H1 (cell line): ENCODE measurements around the gene ALDH3A1. TPM values are rescaled to one million over a fixed set of nuclear protein-coding genes. Genes with fewer than 3 reads are reported as not detected.

ENCODE experiments used
- CTCF ChIA-PET: fragments of 300-600 bp; sonication (Branson Sonifier 250); formaldehyde crosslinking; loops from one replicate; lab custom pipeline; 2021; ENCODE audit not compliant: partially characterized antibody; lab: Charles Lee
- POLR2A ChIA-PET: fragments of 300-600 bp; sonication (Branson Sonifier 250); formaldehyde crosslinking; loops from one replicate; lab custom pipeline; 2021; ENCODE audit warnings: inconsistent platforms; ENCODE audit not compliant: partially characterized antibody; lab: Charles Lee
- DNase-seq, 2 experiments: peaks; one replicate each; pipeline versions ENCODE4 v3.0.0 to v3.0.0-alpha.2; 2010 to 2022; ENCODE audit warnings: low spot score in 2 of 2, low read depth in 1 of 2, mixed read lengths in 1 of 2
- FAIRE-seq: peaks from 2 replicates; lab custom pipeline; 2011; peaks lifted over from hg19 to GRCh38; lab: Jason Lieb, UNC
- H2AFZ ChIP-seq: 2 replicates; pipeline ENCODE4 v1.8.1; 2012; ENCODE audit warnings: low read length, inconsistent platforms
- H2AK5ac ChIP-seq: 2 replicates; pipeline ENCODE4 v1.6.1; 2013; ENCODE audit warnings: low read depth, low read length
- H2BK120ac ChIP-seq: replicated peaks from 2 replicates; pipeline ENCODE3; 2013; ENCODE audit warnings: low read depth, low read length, inconsistent platforms
- H2BK12ac ChIP-seq: 2 replicates; pipeline ENCODE4 v1.6.1; 2013; ENCODE audit warnings: low read depth, low read length
- H2BK15ac ChIP-seq: 2 replicates; pipeline ENCODE4 v1.6.1; 2013; ENCODE audit warnings: low read length
- H2BK20ac ChIP-seq: 2 replicates; pipeline ENCODE4 v1.6.1; 2013; ENCODE audit warnings: low read length
- H2BK5ac ChIP-seq: 2 replicates; pipeline ENCODE4 v1.6.1; 2013; ENCODE audit warnings: low read depth, low read length
- H3K14ac ChIP-seq: 2 replicates; pipeline ENCODE4 v1.6.1; 2013; ENCODE audit warnings: inconsistent platforms; ENCODE audit not compliant: insufficient read length
- H3K18ac ChIP-seq: 2 replicates; pipeline ENCODE4 v1.6.1; 2013; ENCODE audit warnings: low read length; ENCODE audit errors: extremely low read depth
- H3K23ac ChIP-seq: 2 replicates; pipeline ENCODE4 v1.6.1; 2013; ENCODE audit warnings: inconsistent platforms; ENCODE audit not compliant: insufficient read length
- H3K23me2 ChIP-seq: 2 replicates; pipeline ENCODE4 v1.6.1; 2013; ENCODE audit warnings: low read depth, low read length
- H3K27ac ChIP-seq: 2 replicates; pipeline ENCODE4 v1.6.1; 2011; ENCODE audit warnings: low read depth, low read length, inconsistent platforms
- H3K27me3 ChIP-seq, 4 experiments: replicated peaks in 1 of 4; 1 replicate in 1 of 4; 2 replicates in 3 of 4; pipeline versions ENCODE4 v1.6.1 to v1.8.1; 2011 to 2013; ENCODE audit warnings: low read length in 3 of 4, mild to moderate bottlenecking in 3 of 4, inconsistent platforms in 2 of 4, mixed read lengths in 2 of 4, moderate library complexity in 1 of 4; ENCODE audit not compliant: control insufficient read depth in 3 of 4, insufficient read depth in 3 of 4; ENCODE audit errors: extremely low read depth in 1 of 4
- H3K36me3 ChIP-seq, 4 experiments: 2 replicates each; pipeline versions ENCODE4 v1.6.1 to v1.8.1; 2011 to 2013; ENCODE audit warnings: mild to moderate bottlenecking in 4 of 4, low read length in 3 of 4, moderate library complexity in 2 of 4, control low read depth in 1 of 4, inconsistent platforms in 1 of 4; ENCODE audit not compliant: insufficient read depth in 4 of 4, control insufficient read depth in 2 of 4
- H3K4ac ChIP-seq: replicated peaks from 2 replicates; pipeline ENCODE3; 2013; ENCODE audit warnings: low read length, low read depth, mixed read lengths, inconsistent platforms; ENCODE audit not compliant: insufficient read length
- H3K4me1 ChIP-seq, 4 experiments: replicated peaks in 1 of 4; 1 replicate in 1 of 4; 2 replicates in 3 of 4; pipeline versions ENCODE4 v1.6.1 to v1.8.1; 2011 to 2013; ENCODE audit warnings: low read length in 3 of 4, inconsistent platforms in 2 of 4, mixed read lengths in 1 of 4; ENCODE audit not compliant: insufficient read depth in 4 of 4, control insufficient read depth in 3 of 4
- H3K4me2 ChIP-seq, 2 experiments: 2 replicates each; pipeline versions ENCODE4 v1.6.1 to v1.8.1; 2011 to 2013; ENCODE audit warnings: low read depth in 2 of 2, low read length in 2 of 2, control low read depth in 1 of 2, inconsistent platforms in 1 of 2, mild to moderate bottlenecking in 1 of 2; ENCODE audit not compliant: insufficient read depth in 1 of 2
- H3K4me3 ChIP-seq, 4 experiments: fragments of 200-600, 300-600 bp in 1 of 4; sonication (generic), shearing (Covaris generic), sonication (Bioruptor Twin) in 1 of 4; 2 replicates each; pipeline versions ENCODE4 v1.5.1 to v1.8.1; 2011 to 2016; ENCODE audit warnings: low read length in 4 of 4, low read depth in 3 of 4, control low read depth in 2 of 4, inconsistent platforms in 2 of 4, mild to moderate bottlenecking in 2 of 4, mixed read lengths in 1 of 4, moderate library complexity in 1 of 4; ENCODE audit not compliant: insufficient read depth in 2 of 4; ENCODE audit errors: extremely low read depth in 1 of 4
- H3K56ac ChIP-seq: replicated peaks from 2 replicates; pipeline ENCODE3; 2013; ENCODE audit warnings: low read depth, mild to moderate bottlenecking, mixed read lengths, low read length, inconsistent platforms; ENCODE audit not compliant: insufficient read length
- H3K79me1 ChIP-seq: 2 replicates; pipeline ENCODE4 v1.6.1; 2013; ENCODE audit warnings: low read depth, low read length, control low read depth
- H3K79me2 ChIP-seq, 2 experiments: 2 replicates each; pipeline versions ENCODE4 v1.6.1 to v1.8.1; 2012 to 2013; ENCODE audit warnings: low read length in 2 of 2, mild to moderate bottlenecking in 2 of 2, inconsistent platforms in 1 of 2; ENCODE audit not compliant: insufficient read depth in 2 of 2, control insufficient read depth in 1 of 2
- H3K9ac ChIP-seq, 4 experiments: replicated peaks in 1 of 4; 1 replicate in 1 of 4; 2 replicates in 3 of 4; pipeline versions ENCODE4 v1.6.1 to v1.8.1; 2011 to 2013; ENCODE audit warnings: low read depth in 3 of 4, low read length in 3 of 4, control low read depth in 2 of 4, mild to moderate bottlenecking in 2 of 4, moderate library complexity in 2 of 4, inconsistent platforms in 1 of 4; ENCODE audit errors: extremely low read depth in 1 of 4
- H3K9me3 ChIP-seq, 2 experiments: 2 replicates each; pipeline versions ENCODE4 v1.6.1 to v1.8.1; 2012 to 2013; ENCODE audit warnings: mild to moderate bottlenecking in 2 of 2, moderate library complexity in 2 of 2, control low read depth in 1 of 2, inconsistent platforms in 1 of 2, low read depth in 1 of 2, low read length in 1 of 2, mixed read lengths in 1 of 2; ENCODE audit not compliant: insufficient read depth in 2 of 2
- H4K20me1 ChIP-seq, 2 experiments: replicated peaks in 1 of 2; 2 replicates each; pipeline versions ENCODE3 to v1.8.1; 2011 to 2013; ENCODE audit warnings: inconsistent platforms in 2 of 2, low read length in 2 of 2, mild to moderate bottlenecking in 1 of 2; ENCODE audit not compliant: insufficient read depth in 2 of 2, control insufficient read depth in 1 of 2
- H4K5ac ChIP-seq: 2 replicates; pipeline ENCODE4 v1.6.1; 2013; ENCODE audit warnings: low read length, low read depth, mixed read lengths, inconsistent platforms; ENCODE audit not compliant: insufficient read length
- H4K8ac ChIP-seq: 2 replicates; pipeline ENCODE4 v1.8.0; 2013; ENCODE audit warnings: mild to moderate bottlenecking, moderate library complexity, low read length, inconsistent platforms; ENCODE audit not compliant: insufficient read depth; ENCODE audit errors: extremely low read depth
- H4K91ac ChIP-seq: replicated peaks from 2 replicates; pipeline ENCODE3; 2013; ENCODE audit warnings: low read length, mixed read lengths, inconsistent platforms; ENCODE audit not compliant: insufficient read length
- BCL11A ChIP-seq, 2 experiments: IDR thresholded peaks; one replicate each; pipeline ENCODE4 v1.6.1; 2011; ENCODE audit warnings: low read depth in 2 of 2, low read length in 2 of 2, mild to moderate bottlenecking in 2 of 2
- CTBP2 ChIP-seq: IDR thresholded peaks from 2 replicates; pipeline ENCODE4 v1.7.0; 2011; ENCODE audit warnings: borderline replicate concordance, mild to moderate bottlenecking, moderate library complexity, mixed read lengths, low read length; ENCODE audit not compliant: insufficient read depth, insufficient read length
- EZH2 ChIP-seq: fragments of 200-600 bp; sonication (generic); IDR thresholded peaks from 2 replicates; pipeline ENCODE4 v1.7.1; 2012; ENCODE audit warnings: low read depth, mild to moderate bottlenecking, moderate library complexity, low read length, inconsistent platforms; ENCODE audit not compliant: severe bottlenecking
- KDM4A ChIP-seq: IDR thresholded peaks from one replicate; pipeline ENCODE4 v1.7.1; 2012; ENCODE audit warnings: low read depth, mild to moderate bottlenecking, moderate library complexity, low read length, inconsistent platforms; ENCODE audit not compliant: severe bottlenecking
- SUZ12 ChIP-seq: fragments of 200-600 bp; sonication (generic); IDR thresholded peaks from 2 replicates; pipeline ENCODE4 v1.6.1; 2012; ENCODE audit warnings: mild to moderate bottlenecking, inconsistent platforms, low read length, moderate library complexity, mixed read lengths
- WGBS, 2 experiments: shearing (Covaris generic) in 1 of 2; methylation state at CpG; one replicate each; pipeline versions ENCODE4 v1.1.6 to v1.1.7; 2013 to 2015; ENCODE audit warnings: low lambda C conversion rate in 2 of 2, mixed read lengths in 2 of 2, inconsistent platforms in 1 of 2, low coverage in 1 of 2, missing lambda C conversion rate in 1 of 2; ENCODE audit not compliant: insufficient replicate concordance in 2 of 2, insufficient coverage in 1 of 2, insufficient read length in 1 of 2; ENCODE audit errors: extremely low coverage in 1 of 2, missing lambda C conversion rate in 1 of 2; 5-methylcytosine and 5-hydroxymethylcytosine counted together
- polyA plus RNA-seq, 7 experiments: library from polyadenylated mRNA; depleted of rRNA in 3 of 7; stranded (reverse) in 5 of 7; unstranded in 2 of 7; fragments of >200 nt in 5 of 7; fragments of 200-250 nt in 2 of 7; gene quantifications; 1 replicate in 5 of 7; 2 replicates in 1 of 7; 4 replicates in 1 of 7; pipeline versions ENCODE4 v1.2.1 to v1.2.3, GENCODE V29; 2011 to 2013; ENCODE audit warnings: missing spikeins in 2 of 7, mixed read lengths in 2 of 7
- total RNA-seq: library from RNA; stranded (reverse); fragmentation: NEBNext Ultra II Directional; extraction: Animal tissue kit (Norgen Biotek cat#: 25700); gene quantifications from 2 replicates; pipeline ENCODE4 v1.2.1, GENCODE V29; 2021

ALDH3A1 gene
- total and polyA plus RNA-seq, 2 of the 8 experiments (the other 6 are each of a cell fraction or from before 2014, with no cell fraction given) = 0.37 to 1.4 TPM

DNA sequence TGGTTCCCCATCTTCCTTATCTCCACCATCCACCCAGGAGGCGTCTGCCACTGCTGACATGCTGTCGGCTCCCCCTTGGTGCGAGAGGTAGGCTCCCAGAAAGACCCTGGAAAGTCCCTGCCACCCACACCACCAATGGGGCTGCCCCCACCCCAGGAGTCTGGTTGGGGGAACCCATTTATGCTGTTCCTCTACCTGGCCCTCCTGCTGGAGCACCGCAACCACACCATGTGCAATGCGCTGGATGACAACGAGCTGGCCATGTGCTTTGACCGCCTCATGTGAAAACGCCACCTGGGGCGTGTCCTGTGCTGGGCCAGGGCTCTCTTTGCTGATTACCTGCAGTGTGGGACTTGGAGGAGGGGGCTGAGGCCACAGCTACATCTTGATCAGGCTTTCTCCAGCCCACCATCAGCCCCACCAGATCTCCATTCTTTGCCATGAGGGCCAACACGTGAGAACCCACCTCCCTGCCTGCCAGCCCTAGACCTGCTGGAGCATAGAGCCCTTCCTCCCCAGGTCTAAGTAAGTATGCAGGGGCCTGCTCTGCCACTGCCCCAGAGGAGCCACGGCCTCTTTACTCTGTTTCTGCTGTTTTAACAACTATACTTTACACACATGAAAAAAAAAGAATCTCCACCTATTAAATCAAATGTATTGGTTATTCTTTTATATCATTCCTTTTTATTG is 7.9 kb upstream of the ALDH3A1 start:
- Histone ChIP-seq H3K14ac (no peak overlapping the region), H3K27me3 (no peaks in the 10 kb centered on the region), H4K91ac (no peak overlapping the region), H3K9me3 (no peaks in the 10 kb centered on the region; a peak in 1 of 4 replicates), H3K4me2 (no peak overlapping the region), H3K79me2 (no peaks in the 10 kb centered on the region), H4K8ac (no peak overlapping the region), H3K4ac (no peak overlapping the region), H3K9ac (no peak overlapping the region), H2AFZ (no peak overlapping the region), H3K56ac (no peak overlapping the region), H2BK15ac (no peak overlapping the region), H3K36me3 (no peaks in the 10 kb centered on the region), H4K5ac (no peak overlapping the region), H3K4me1 (no peaks in the 10 kb centered on the region; a peak in 1 of 7 replicates), H3K23me2 (no peaks in the 10 kb centered on the region), H2BK120ac (no peak overlapping the region), H3K4me3 (no peak overlapping the region), H3K18ac (no peak overlapping the region), H3K27ac (no peak overlapping the region), H2AK5ac (no peak overlapping the region), H2BK5ac (0 out of 2 replicates have a peak overlapping the region, but pooled peaks have one; percentile 16), H3K79me1 (no peaks in the 10 kb centered on the region), H4K20me1 (no peaks in the 10 kb centered on the region), H2BK20ac (no peak overlapping the region), H2BK12ac (no peak overlapping the region), H3K23ac (no peak overlapping the region)
- FAIRE-seq (no peak), DNase-seq (no peak)
- ChIA-PET POLR2A (no interaction called here), CTCF (interaction anchor here (0.7 to 2.2 kb wide), 9 partner anchors 11 to 393 kb away, joined by 3 to 12 read pairs (median 4); partner anchors contain the start of gene B9D1)
- 91% methylated on average over 11 of the region's 11 CpGs; no CpG with 5 or more reads in 1 of the 2 experiments for WGBS, 2 experiments
- TF ChIP-seq CTBP2 (no peak), BCL11A (IDR thresholded peaks at IDR 0.05; ENCODE audit: low read depth in 2 of 2, low read length in 2 of 2) (no peak), EZH2 (no peak), KDM4A (no peak), SUZ12 (no peak)
